ENCODE measurements around the gene GSTO2. TPM values are rescaled to one million over a fixed set of nuclear protein-coding genes. Genes with fewer than 3 reads are reported as not detected.

The GSTO2 gene
- total and polyA plus RNA-seq, 10 of the 15 experiments (the other 5 are each of a cell fraction or from before 2014, with no cell fraction given) = 0.16 to 0.86 (median 0.46) TPM

DNA sequence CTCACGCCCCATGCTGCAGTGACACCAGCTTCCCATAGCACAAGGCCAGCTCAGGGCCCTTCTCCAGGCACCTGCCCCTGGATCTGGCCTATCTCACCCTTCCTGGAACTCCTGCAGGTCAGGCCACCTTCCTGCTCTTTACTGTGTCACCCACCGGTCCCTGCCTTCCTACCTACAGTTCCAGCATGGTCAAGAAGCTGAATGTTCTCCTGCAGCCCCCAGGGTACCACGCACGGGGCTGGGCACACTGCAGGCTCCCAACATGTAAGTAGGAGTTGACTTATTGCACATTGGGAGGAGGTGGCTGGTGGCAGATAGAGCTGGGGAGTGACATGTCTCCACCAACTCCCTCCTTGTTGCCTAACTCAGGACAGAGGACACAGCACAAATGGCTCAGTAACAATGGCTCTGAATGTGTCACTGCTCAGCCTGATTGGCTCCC is 54.8 kb downstream of the GSTO2 start (continued):
- TF ChIP-seq, protein P1, sequence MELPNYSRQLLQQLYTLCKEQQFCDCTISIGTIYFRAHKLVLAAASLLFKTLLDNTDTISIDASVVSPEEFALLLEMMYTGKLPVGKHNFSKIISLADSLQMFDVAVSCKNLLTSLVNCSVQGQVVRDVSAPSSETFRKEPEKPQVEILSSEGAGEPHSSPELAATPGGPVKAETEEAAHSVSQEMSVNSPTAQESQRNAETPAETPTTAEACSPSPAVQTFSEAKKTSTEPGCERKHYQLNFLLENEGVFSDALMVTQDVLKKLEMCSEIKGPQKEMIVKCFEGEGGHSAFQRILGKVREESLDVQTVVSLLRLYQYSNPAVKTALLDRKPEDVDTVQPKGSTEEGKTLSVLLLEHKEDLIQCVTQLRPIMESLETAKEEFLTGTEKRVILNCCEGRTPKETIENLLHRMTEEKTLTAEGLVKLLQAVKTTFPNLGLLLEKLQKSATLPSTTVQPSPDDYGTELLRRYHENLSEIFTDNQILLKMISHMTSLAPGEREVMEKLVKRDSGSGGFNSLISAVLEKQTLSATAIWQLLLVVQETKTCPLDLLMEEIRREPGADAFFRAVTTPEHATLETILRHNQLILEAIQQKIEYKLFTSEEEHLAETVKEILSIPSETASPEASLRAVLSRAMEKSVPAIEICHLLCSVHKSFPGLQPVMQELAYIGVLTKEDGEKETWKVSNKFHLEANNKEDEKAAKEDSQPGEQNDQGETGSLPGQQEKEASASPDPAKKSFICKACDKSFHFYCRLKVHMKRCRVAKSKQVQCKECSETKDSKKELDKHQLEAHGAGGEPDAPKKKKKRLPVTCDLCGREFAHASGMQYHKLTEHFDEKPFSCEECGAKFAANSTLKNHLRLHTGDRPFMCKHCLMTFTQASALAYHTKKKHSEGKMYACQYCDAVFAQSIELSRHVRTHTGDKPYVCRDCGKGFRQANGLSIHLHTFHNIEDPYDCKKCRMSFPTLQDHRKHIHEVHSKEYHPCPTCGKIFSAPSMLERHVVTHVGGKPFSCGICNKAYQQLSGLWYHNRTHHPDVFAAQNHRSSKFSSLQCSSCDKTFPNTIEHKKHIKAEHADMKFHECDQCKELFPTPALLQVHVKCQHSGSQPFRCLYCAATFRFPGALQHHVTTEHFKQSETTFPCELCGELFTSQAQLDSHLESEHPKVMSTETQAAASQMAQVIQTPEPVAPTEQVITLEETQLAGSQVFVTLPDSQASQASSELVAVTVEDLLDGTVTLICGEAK (IDR thresholded peaks at IDR 0.05; ENCODE audit: borderline replicate concordance) = no peak
- no peak for TF ChIP-seq MYC (IDR thresholded peaks at IDR 0.05; ENCODE audit: insufficient read depth, insufficient read length, insufficient replicate concordance, low read length, severe bottlenecking)
- TF ChIP-seq BACH1 (IDR thresholded peaks at IDR 0.05; ENCODE audit: borderline replicate concordance) = no peak
- no peak for TF ChIP-seq ASH2L (IDR thresholded peaks at IDR 0.05; ENCODE audit: borderline replicate concordance, low read depth)
- TF ChIP-seq EZH2 (IDR thresholded peaks at IDR 0.05; ENCODE audit: borderline replicate concordance, control insufficient read depth, low read depth, low read length) = no peak
- TF ChIP-seq, protein P2, sequence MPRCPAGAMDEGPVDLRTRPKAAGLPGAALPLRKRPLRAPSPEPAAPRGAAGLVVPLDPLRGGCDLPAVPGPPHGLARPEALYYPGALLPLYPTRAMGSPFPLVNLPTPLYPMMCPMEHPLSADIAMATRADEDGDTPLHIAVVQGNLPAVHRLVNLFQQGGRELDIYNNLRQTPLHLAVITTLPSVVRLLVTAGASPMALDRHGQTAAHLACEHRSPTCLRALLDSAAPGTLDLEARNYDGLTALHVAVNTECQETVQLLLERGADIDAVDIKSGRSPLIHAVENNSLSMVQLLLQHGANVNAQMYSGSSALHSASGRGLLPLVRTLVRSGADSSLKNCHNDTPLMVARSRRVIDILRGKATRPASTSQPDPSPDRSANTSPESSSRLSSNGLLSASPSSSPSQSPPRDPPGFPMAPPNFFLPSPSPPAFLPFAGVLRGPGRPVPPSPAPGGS (IDR thresholded peaks at IDR 0.05; ENCODE audit: borderline replicate concordance, insufficient read depth, low read depth, low read length, poor library complexity, severe bottlenecking) = no peak
- no peak for TF ChIP-seq NFYA (IDR thresholded peaks at IDR 0.05; ENCODE audit: borderline replicate concordance, low read depth, low read length)
- no peak for TF ChIP-seq RBBP5 (conservative IDR thresholded peaks at IDR 0.05)
- no peak for TF ChIP-seq IKZF1 (conservative IDR thresholded peaks at IDR 0.05)
- no peak for TF ChIP-seq ZNF207 (IDR thresholded peaks at IDR 0.05; ENCODE audit: borderline replicate concordance)

All from GM12878 (cell line).